Thoracic aorta (tissue), 2 donors: ENCODE data around the gene ZNF454. TPM values are rescaled to one million over a fixed set of nuclear protein-coding genes. Genes with fewer than 3 reads are reported as not detected.

ENCODE experiments used
- ATAC-seq: fragments of 150-250 bp; one replicate; pipeline ENCODE4 v1.8.0; 2017; ENCODE audit warnings: low read depth; ENCODE audit not compliant: insufficient number of reproducible peaks, low FRiP score
- DNase-seq: peaks from one replicate; pipeline ENCODE4 v3.0.0-alpha.2; 2020; ENCODE audit warnings: low spot score
- H3K27ac ChIP-seq, 2 donors: fragments of 200-600 bp; sonication (generic); 1 replicate in 1 of 2; 2 replicates in 1 of 2; pipeline ENCODE4 v1.5.1; 2016; ENCODE audit warnings: mild to moderate bottlenecking in 2 of 2, moderate library complexity in 2 of 2
- H3K27me3 ChIP-seq: fragments of 200-600 bp; sonication (generic); replicated peaks from 2 replicates; pipeline ENCODE4 v1.6.0; 2016; ENCODE audit warnings: mild to moderate bottlenecking; ENCODE audit not compliant: insufficient read depth
- H3K36me3 ChIP-seq: fragments of 200-600 bp; sonication (generic); one replicate; pipeline ENCODE4 v1.5.1; 2016
- H3K4me1 ChIP-seq, 2 donors: fragments of 200-600 bp; sonication (generic); 1 replicate in 1 of 2; 2 replicates in 1 of 2; pipeline versions ENCODE4 v1.5.1 to v1.6.0; 2016; ENCODE audit warnings: low read depth in 2 of 2, mild to moderate bottlenecking in 1 of 2; ENCODE audit not compliant: control insufficient read depth in 1 of 2
- H3K4me3 ChIP-seq: fragments of 200-600 bp; sonication (generic); 2 replicates; pipeline ENCODE4 v1.5.1; 2016; ENCODE audit warnings: mild to moderate bottlenecking
- H3K9me3 ChIP-seq: fragments of 200-600 bp; sonication (generic); 2 replicates; pipeline ENCODE4 v1.5.1; 2016
- CTCF ChIP-seq: fragments of 200-600 bp; sonication (generic); IDR thresholded peaks from one replicate; pipeline ENCODE4 v1.5.1; 2019; ENCODE audit warnings: antibody characterized with exemption
- total RNA-seq, 2 donors: library from RNA; depleted of rRNA; stranded (reverse); fragments of >200 nt; gene quantifications; one replicate each; pipeline versions ENCODE4 v1.1.0 to v1.2.3, GENCODE V29; 2016

The ZNF454 gene
- total RNA-seq, 2 donors from 2014 or later: 2.2 to 8.2 TPM

- H3K9me3 ChIP-seq: peaks cover 91% of the 10 kb centered on the region
- peaks cover 23% of the 10 kb centered on the region for H3K36me3 ChIP-seq
- peak overlapping the region; percentile 26 for H3K4me3 ChIP-seq
- H3K27me3 ChIP-seq: no peaks in the 10 kb centered on the region
- ATAC-seq (no peak), DNase-seq (no peak)
- TF ChIP-seq CTCF: no peak
- no peak overlapping the region for H3K27ac ChIP-seq
- no peaks in the 10 kb centered on the region for H3K4me1 ChIP-seq
Observed at GRCh38 chr5:178931846-178932760, 8.9 kb upstream of the ZNF454 start.

GRCh38 chr5:178941361-178941760 is 363 bp downstream of the ZNF454 start:
- H3K4me1 ChIP-seq: peaks cover 0 to 8% of the 10 kb centered on the region in 2 donors
- TF ChIP-seq CTCF: no peak
- ATAC-seq (no peak), DNase-seq (no peak)
- peaks cover 49% of the 10 kb centered on the region for H3K9me3 ChIP-seq
- peak overlapping the region in 1 of 2 donors; percentile 12 for H3K27ac ChIP-seq
- H3K4me3 ChIP-seq: peak overlapping the region; percentile 78
- no peaks in the 10 kb centered on the region for H3K27me3 ChIP-seq
- H3K36me3 ChIP-seq: peaks cover 8% of the 10 kb centered on the region

GRCh38 chr5:178965465-178966055 is 24.6 kb downstream of the ZNF454 start:
- no peaks in the 10 kb centered on the region for H3K4me1 ChIP-seq
- no peak for ATAC-seq
- peaks cover 82% of the 10 kb centered on the region for H3K9me3 ChIP-seq
- DNase-seq: no peak
- no peak overlapping the region for H3K4me3 ChIP-seq
- H3K27ac ChIP-seq: no peak overlapping the region
- no peaks in the 10 kb centered on the region for H3K27me3 ChIP-seq
- peaks cover 29% of the 10 kb centered on the region for H3K36me3 ChIP-seq
- TF ChIP-seq CTCF: no peak

- TF ChIP-seq CTCF: no peak
- DNase-seq (no peak), ATAC-seq (no peak)
- H3K27ac ChIP-seq: no peak overlapping the region
- H3K9me3 ChIP-seq: peaks cover 67% of the 10 kb centered on the region
- no peaks in the 10 kb centered on the region for H3K27me3 ChIP-seq
- no peak overlapping the region for H3K4me3 ChIP-seq
- no peaks in the 10 kb centered on the region for H3K4me1 ChIP-seq
- no peaks in the 10 kb centered on the region for H3K36me3 ChIP-seq
Observed at GRCh38 chr5:178981381-178981780, 40.4 kb downstream of the ZNF454 start.

GRCh38 chr5:178982941-178983340 is 41.9 kb downstream of the ZNF454 start:
- no peak overlapping the region for H3K27ac ChIP-seq
- H3K36me3 ChIP-seq: no peaks in the 10 kb centered on the region
- no peak overlapping the region for H3K4me3 ChIP-seq
- no peak for ATAC-seq
- H3K4me1 ChIP-seq: no peaks in the 10 kb centered on the region
- TF ChIP-seq CTCF: no peak
- no peak for DNase-seq
- H3K9me3 ChIP-seq: peaks cover 62% of the 10 kb centered on the region
- no peaks in the 10 kb centered on the region for H3K27me3 ChIP-seq
